GM12878 (cell line): Measurements from ENCODE around the gene FOS. TPM values are rescaled to one million over a fixed set of nuclear protein-coding genes. Genes with fewer than 3 reads are reported as not detected.

ENCODE experiments used
- ATAC-seq: fragments of 200-7000 bp; cut with Tn5 transposase; 3 replicates; pipeline ENCODE4 v1.9.1; 2020; ENCODE audit warnings: mild to moderate bottlenecking, moderate library complexity
- BruUV-seq: library from RNA; stranded (reverse); fragments of 400-500 nt; replicated peaks from 2 replicates; lab custom pipeline; 2021; lab: Mats Ljungman, UMichigan
- CTCF ChIA-PET: fragments of 300-600 bp; sonication (Branson Sonifier 250); formaldehyde crosslinking; extraction: SDS; loops from one replicate; lab custom pipeline; 2021; ENCODE audit warnings: inconsistent platforms; lab: Yijun Ruan, JAX
- POLR2A ChIA-PET: fragments of 350-600 bp; formaldehyde crosslinking; extraction: SDS; loops from one replicate; lab custom pipeline; 2021; ENCODE audit warnings: inconsistent platforms; lab: Charles Lee
- RAD21 ChIA-PET: fragments of 300-600 bp; sonication (Branson Sonifier 250); formaldehyde crosslinking; loops from one replicate; lab custom pipeline; 2023; ENCODE audit warnings: antibody characterized with exemption; ENCODE audit not compliant: unreplicated experiment; lab: Charles Lee
- SMC1A ChIA-PET: fragments of 300-600 bp; sonication (Branson Sonifier 250); formaldehyde crosslinking; loops from one replicate; lab custom pipeline; 2023; ENCODE audit not compliant: unreplicated experiment, uncharacterized antibody; lab: Charles Lee
- DNase-seq: peaks from one replicate; pipeline ENCODE4 v3.0.0-alpha.2; 2011; ENCODE audit warnings: low read depth, low spot score
- FAIRE-seq: peaks from 3 replicates; lab custom pipeline; 2011; peaks lifted over from hg19 to GRCh38; lab: Jason Lieb, UNC
- H2AFZ ChIP-seq: 2 replicates; pipeline ENCODE4 v1.6.0; 2011; ENCODE audit warnings: low read depth, low read length, control low read depth; ENCODE audit not compliant: control insufficient read depth
- H3K27ac ChIP-seq: 2 replicates; pipeline ENCODE4 v1.5.1; 2011; ENCODE audit warnings: control low read depth; ENCODE audit not compliant: control insufficient read depth, insufficient read depth
- H3K27me3 ChIP-seq, 2 experiments: replicated peaks in 1 of 2; 2 replicates each; pipeline versions ENCODE4 v1.6.0 to v1.6.1; 2011; ENCODE audit warnings: low read length in 1 of 2; ENCODE audit not compliant: control insufficient read depth in 2 of 2, insufficient read depth in 2 of 2
- H3K36me3 ChIP-seq, 2 experiments: 2 replicates each; pipeline ENCODE4 v1.5.1; 2011; ENCODE audit warnings: low read length in 1 of 2; ENCODE audit not compliant: control insufficient read depth in 2 of 2, insufficient read depth in 2 of 2
- H3K4me1 ChIP-seq: 2 replicates; pipeline ENCODE4 v1.6.1; 2011; ENCODE audit warnings: mild to moderate bottlenecking, low read length, moderate library complexity, mixed read lengths; ENCODE audit not compliant: control insufficient read depth, insufficient read depth
- H3K4me2 ChIP-seq: 2 replicates; pipeline ENCODE4 v1.6.0; 2011; ENCODE audit warnings: control low read depth; ENCODE audit not compliant: control insufficient read depth, insufficient read depth
- H3K4me3 ChIP-seq: fragments of 200-600 bp; sonication (generic); 2 replicates; pipeline ENCODE4 v1.5.1; 2016
- H3K79me2 ChIP-seq: 2 replicates; pipeline ENCODE4 v1.6.0; 2011; ENCODE audit warnings: low read length; ENCODE audit not compliant: control insufficient read depth, insufficient read depth
- H3K9ac ChIP-seq: 2 replicates; pipeline ENCODE4 v1.8.0; 2011; ENCODE audit warnings: low read length, control low read depth, mixed read lengths; ENCODE audit not compliant: control insufficient read depth, insufficient read depth
- H3K9me3 ChIP-seq: replicated peaks from 3 replicates; pipeline ENCODE4 v1.5.1; 2011; ENCODE audit warnings: mild to moderate bottlenecking, low read length; ENCODE audit not compliant: control insufficient read depth, insufficient read depth
- H4K20me1 ChIP-seq: 2 replicates; pipeline ENCODE4 v1.6.0; 2011; ENCODE audit not compliant: control insufficient read depth, insufficient read depth
- ASH2L ChIP-seq: fragments of 300-600, 200-600 bp; sonication (generic); IDR thresholded peaks from 2 replicates; pipeline ENCODE4 v1.6.1; 2017; ENCODE audit warnings: low read depth, mild to moderate bottlenecking, borderline replicate concordance
- BHLHE40 ChIP-seq, 2 experiments: fragments of 450-650 bp in 1 of 2; IDR thresholded peaks; 2 replicates each; pipeline ENCODE4 v1.6.1; 2011 to 2017; ENCODE audit warnings: low read depth in 2 of 2, borderline replicate concordance in 1 of 2, improper control_type of control experiment in 1 of 2, low read length in 1 of 2, mild to moderate bottlenecking in 1 of 2
- CHD1 ChIP-seq: IDR thresholded peaks from 2 replicates; pipeline ENCODE4 v1.6.1; 2012; ENCODE audit warnings: low read depth, low read length, improper control_type of control experiment
- FOXM1 ChIP-seq: IDR thresholded peaks from 2 replicates; pipeline ENCODE4 v1.6.1; 2012; ENCODE audit warnings: low read depth, mild to moderate bottlenecking, inconsistent platforms, low read length, moderate library complexity
- RAD21 ChIP-seq: IDR thresholded peaks from 2 replicates; pipeline ENCODE4 v1.6.1; 2011; ENCODE audit warnings: mild to moderate bottlenecking, low read depth, low read length, moderate library complexity; ENCODE audit not compliant: insufficient read depth
- TCF12 ChIP-seq: IDR thresholded peaks from 2 replicates; pipeline ENCODE4 v1.6.1; 2011; ENCODE audit warnings: low read depth, mild to moderate bottlenecking, low read length
- ZBED1 ChIP-seq: IDR thresholded peaks from 2 replicates; pipeline ENCODE4 v1.6.1; 2016; ENCODE audit warnings: borderline replicate concordance
- ZNF622 ChIP-seq: fragments of 450-650 bp; IDR thresholded peaks from 2 replicates; pipeline ENCODE4 v1.6.1; 2017; ENCODE audit warnings: mild to moderate bottlenecking, inconsistent platforms
- WGBS: methylation state at CpG from one replicate; pipeline ENCODE4 v1.1.6; 2016; ENCODE audit warnings: low lambda C conversion rate; ENCODE audit not compliant: insufficient replicate concordance, insufficient coverage; ENCODE audit errors: missing lambda C conversion rate; 5-methylcytosine and 5-hydroxymethylcytosine counted together
- in situ Hi-C: fragments of 300-500 bp; cut with MboI; formaldehyde crosslinking; loops from 9 replicates; pipeline ENCODE4 v1.14.3; 2018; ENCODE audit warnings: mixed read lengths
- intact Hi-C: fragments of 100-400 bp; cut with micrococcal nuclease; formaldehyde crosslinking; loops from one replicate; pipeline ENCODE4 v1.14.2; 2022; ENCODE audit not compliant: unreplicated experiment
- polyA plus RNA-seq, 11 experiments: library from polyadenylated mRNA; depleted of rRNA in 4 of 11; unstranded in 6 of 11; stranded (reverse) in 5 of 11; fragments of >200 nt; fragmentation: Nextera tagmentation in 4 of 11; fragmentation: Illumina TruSeq in 1 of 11; extraction: Ambion mirVana in 4 of 11; extraction: Trizol in 1 of 11; gene quantifications; 1 replicate in 1 of 11; 2 replicates in 10 of 11; pipeline versions ENCODE4 v1.2.1 to v1.2.3, GENCODE V29; 2011 to 2016; ENCODE audit warnings: inconsistent platforms in 2 of 11, missing spikeins in 2 of 11, low read depth in 1 of 11
- total RNA-seq, 4 experiments: library from RNA; depleted of rRNA in 3 of 4; stranded (reverse); fragments of >200 nt in 3 of 4; fragmentation: Illumina TruSeq in 1 of 4; extraction: Trizol in 1 of 4; gene quantifications; 2 replicates each; pipeline versions ENCODE4 v1.2.1 to v1.2.3, GENCODE V29; 2013 to 2021
- TF ChIP-seq, protein P1 (sequence below): fragments of 450-650 bp; IDR thresholded peaks from 2 replicates; pipeline ENCODE4 v1.6.1; 2017; ENCODE audit warnings: low read depth, mild to moderate bottlenecking, moderate library complexity
- TF ChIP-seq, protein P2 (sequence below): fragments of 450-650 bp; IDR thresholded peaks from 2 replicates; pipeline ENCODE4 v1.6.1; 2018; ENCODE audit warnings: mild to moderate bottlenecking, low read depth, moderate library complexity; ENCODE audit not compliant: partially characterized antibody
- TF ChIP-seq, protein P3 (sequence below): fragments of 450-650 bp; IDR thresholded peaks from 2 replicates; pipeline ENCODE4 v1.6.1; 2017; ENCODE audit warnings: mild to moderate bottlenecking
- TF ChIP-seq, protein P4 (sequence below): fragments of 450-650 bp; IDR thresholded peaks from 2 replicates; pipeline ENCODE4 v1.6.1; 2017; ENCODE audit warnings: mild to moderate bottlenecking, low read depth, inconsistent platforms; ENCODE audit not compliant: poor library complexity, severe bottlenecking

The FOS gene
- total and polyA plus RNA-seq, 10 of the 15 experiments (the other 5 are each of a cell fraction or from before 2014, with no cell fraction given), result 0.02 to 0.95 (median 0.38) TPM

DNA sequence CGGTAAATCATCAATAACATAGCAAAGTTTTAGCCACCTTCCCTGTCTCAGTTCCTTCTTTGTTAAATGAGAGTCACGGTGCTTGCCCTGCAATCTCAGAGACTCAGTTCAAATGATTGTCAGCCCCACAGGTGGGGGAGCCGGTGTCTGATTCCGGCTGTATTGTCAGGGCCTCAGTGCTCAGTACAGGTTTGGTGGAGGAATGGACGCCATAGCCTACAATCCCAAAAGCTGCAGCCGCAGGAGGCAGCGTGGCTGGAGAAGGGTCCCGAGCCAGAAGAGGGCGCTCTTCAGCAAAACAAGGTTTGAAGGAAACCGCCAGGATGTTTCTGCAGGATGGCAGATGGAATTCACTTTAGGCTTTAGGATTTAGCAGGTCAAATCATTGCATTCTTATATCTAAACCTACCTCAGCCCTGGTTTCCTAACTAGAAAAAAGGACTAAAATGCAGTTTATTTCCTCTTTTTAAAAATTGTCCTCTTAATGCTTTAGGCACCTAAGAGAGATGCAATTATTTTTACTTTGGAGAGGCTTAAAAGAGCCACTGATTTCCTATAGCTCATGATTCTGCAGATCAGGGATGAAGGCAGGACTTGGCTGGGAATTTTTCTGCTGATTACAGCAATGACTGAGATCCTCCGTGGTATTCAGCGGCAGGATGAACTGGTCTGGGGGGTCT, 29.2 kb downstream of the FOS start:
- BruUV-seq, result no TSS peak
- Histone ChIP-seq H3K79me2 (no peaks in the 10 kb centered on the region), H3K9ac (no peak overlapping the region), H3K4me2 (peak overlapping the region; percentile 40), H3K27me3 (no peaks in the 10 kb centered on the region), H2AFZ (peak overlapping the region; percentile 85), H3K36me3 (no peaks in the 10 kb centered on the region), H3K4me3 (no peak overlapping the region), H3K4me1 (peaks cover 8% of the 10 kb centered on the region), H3K9me3 (no peaks in the 10 kb centered on the region), H4K20me1 (no peaks in the 10 kb centered on the region), H3K27ac (no peak overlapping the region)
- intact Hi-C loops (loop anchor here (1.0 to 10.0 kb wide), 5 partner anchors 146 to 363 kb away; no protein-coding TSS in a partner anchor), in situ Hi-C loops (loop anchor here (5.0 to 10.0 kb wide), 3 partner anchors 147 to 254 kb away; no protein-coding TSS in a partner anchor)
- peak; percentile 87 for ATAC-seq
- no peak for DNase-seq
- no peak for FAIRE-seq
- RAD21 ChIA-PET, result interaction anchor here (0.7 to 4.8 kb wide), 12 partner anchors 112 to 258 kb away, joined by 3 to 72 read pairs (median 5); no protein-coding TSS in a partner anchor
- WGBS, result 17% methylated on average over 12 of the region's 12 CpGs
- POLR2A ChIA-PET, result interaction anchor here (2.6 kb wide), 1 partner anchor 181 kb away, joined by 21 read pairs; no protein-coding TSS in a partner anchor
- CTCF ChIA-PET, result interaction anchor here (0.6 to 11.5 kb wide), 33 partner anchors 9 to 346 kb away, joined by 3 to 240 read pairs (median 5); no protein-coding TSS in a partner anchor
- SMC1A ChIA-PET, result interaction anchor here (0.6 to 12.4 kb wide), 31 partner anchors 11 to 349 kb away, joined by 3 to 180 read pairs (median 4); no protein-coding TSS in a partner anchor
- TF ChIP-seq CHD1 (no peak), ASH2L (0 out of 2 replicates have a peak, but pooled peaks have one; percentile 44), RAD21 (peak; percentile 90), FOXM1 (peak; percentile 52; the same call in 1 of the 2 replicates), BHLHE40 (IDR thresholded peaks at IDR 0.05; ENCODE audit: borderline replicate concordance in 1 of 2, low read depth in 2 of 2, low read length in 1 of 2) (peak; percentile 7 to 12; a peak in 2 of 4 replicates), ZBED1 (no peak), ZNF622 (no peak), TCF12 (no peak)
- TF ChIP-seq, protein P1, sequence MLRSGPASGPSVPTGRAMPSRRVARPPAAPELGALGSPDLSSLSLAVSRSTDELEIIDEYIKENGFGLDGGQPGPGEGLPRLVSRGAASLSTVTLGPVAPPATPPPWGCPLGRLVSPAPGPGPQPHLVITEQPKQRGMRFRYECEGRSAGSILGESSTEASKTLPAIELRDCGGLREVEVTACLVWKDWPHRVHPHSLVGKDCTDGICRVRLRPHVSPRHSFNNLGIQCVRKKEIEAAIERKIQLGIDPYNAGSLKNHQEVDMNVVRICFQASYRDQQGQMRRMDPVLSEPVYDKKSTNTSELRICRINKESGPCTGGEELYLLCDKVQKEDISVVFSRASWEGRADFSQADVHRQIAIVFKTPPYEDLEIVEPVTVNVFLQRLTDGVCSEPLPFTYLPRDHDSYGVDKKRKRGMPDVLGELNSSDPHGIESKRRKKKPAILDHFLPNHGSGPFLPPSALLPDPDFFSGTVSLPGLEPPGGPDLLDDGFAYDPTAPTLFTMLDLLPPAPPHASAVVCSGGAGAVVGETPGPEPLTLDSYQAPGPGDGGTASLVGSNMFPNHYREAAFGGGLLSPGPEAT, result peak; percentile 23; the same call in 1 of the 2 replicates
- TF ChIP-seq, protein P2, sequence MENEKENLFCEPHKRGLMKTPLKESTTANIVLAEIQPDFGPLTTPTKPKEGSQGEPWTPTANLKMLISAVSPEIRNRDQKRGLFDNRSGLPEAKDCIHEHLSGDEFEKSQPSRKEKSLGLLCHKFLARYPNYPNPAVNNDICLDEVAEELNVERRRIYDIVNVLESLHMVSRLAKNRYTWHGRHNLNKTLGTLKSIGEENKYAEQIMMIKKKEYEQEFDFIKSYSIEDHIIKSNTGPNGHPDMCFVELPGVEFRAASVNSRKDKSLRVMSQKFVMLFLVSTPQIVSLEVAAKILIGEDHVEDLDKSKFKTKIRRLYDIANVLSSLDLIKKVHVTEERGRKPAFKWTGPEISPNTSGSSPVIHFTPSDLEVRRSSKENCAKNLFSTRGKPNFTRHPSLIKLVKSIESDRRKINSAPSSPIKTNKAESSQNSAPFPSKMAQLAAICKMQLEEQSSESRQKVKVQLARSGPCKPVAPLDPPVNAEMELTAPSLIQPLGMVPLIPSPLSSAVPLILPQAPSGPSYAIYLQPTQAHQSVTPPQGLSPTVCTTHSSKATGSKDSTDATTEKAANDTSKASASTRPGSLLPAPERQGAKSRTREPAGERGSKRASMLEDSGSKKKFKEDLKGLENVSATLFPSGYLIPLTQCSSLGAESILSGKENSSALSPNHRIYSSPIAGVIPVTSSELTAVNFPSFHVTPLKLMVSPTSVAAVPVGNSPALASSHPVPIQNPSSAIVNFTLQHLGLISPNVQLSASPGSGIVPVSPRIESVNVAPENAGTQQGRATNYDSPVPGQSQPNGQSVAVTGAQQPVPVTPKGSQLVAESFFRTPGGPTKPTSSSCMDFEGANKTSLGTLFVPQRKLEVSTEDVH, result no peak
- TF ChIP-seq, protein P3, sequence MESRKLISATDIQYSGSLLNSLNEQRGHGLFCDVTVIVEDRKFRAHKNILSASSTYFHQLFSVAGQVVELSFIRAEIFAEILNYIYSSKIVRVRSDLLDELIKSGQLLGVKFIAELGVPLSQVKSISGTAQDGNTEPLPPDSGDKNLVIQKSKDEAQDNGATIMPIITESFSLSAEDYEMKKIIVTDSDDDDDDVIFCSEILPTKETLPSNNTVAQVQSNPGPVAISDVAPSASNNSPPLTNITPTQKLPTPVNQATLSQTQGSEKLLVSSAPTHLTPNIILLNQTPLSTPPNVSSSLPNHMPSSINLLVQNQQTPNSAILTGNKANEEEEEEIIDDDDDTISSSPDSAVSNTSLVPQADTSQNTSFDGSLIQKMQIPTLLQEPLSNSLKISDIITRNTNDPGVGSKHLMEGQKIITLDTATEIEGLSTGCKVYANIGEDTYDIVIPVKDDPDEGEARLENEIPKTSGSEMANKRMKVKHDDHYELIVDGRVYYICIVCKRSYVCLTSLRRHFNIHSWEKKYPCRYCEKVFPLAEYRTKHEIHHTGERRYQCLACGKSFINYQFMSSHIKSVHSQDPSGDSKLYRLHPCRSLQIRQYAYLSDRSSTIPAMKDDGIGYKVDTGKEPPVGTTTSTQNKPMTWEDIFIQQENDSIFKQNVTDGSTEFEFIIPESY, result peak; percentile 84; the same call in 1 of the 2 replicates
- TF ChIP-seq, protein P4, sequence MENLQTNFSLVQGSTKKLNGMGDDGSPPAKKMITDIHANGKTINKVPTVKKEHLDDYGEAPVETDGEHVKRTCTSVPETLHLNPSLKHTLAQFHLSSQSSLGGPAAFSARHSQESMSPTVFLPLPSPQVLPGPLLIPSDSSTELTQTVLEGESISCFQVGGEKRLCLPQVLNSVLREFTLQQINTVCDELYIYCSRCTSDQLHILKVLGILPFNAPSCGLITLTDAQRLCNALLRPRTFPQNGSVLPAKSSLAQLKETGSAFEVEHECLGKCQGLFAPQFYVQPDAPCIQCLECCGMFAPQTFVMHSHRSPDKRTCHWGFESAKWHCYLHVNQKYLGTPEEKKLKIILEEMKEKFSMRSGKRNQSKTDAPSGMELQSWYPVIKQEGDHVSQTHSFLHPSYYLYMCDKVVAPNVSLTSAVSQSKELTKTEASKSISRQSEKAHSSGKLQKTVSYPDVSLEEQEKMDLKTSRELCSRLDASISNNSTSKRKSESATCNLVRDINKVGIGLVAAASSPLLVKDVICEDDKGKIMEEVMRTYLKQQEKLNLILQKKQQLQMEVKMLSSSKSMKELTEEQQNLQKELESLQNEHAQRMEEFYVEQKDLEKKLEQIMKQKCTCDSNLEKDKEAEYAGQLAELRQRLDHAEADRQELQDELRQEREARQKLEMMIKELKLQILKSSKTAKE, result peak; percentile 30
